Ishikawa (cell line): ENCODE results near the gene LRRC10B.

Experiments used
- EGR1 ChIP-seq: IDR thresholded peaks from 2 replicates; pipeline ENCODE4 v1.6.1; 2012
- EP300 ChIP-seq: IDR thresholded peaks from 2 replicates; pipeline ENCODE4 v1.6.1; 2012; ENCODE audit warnings: borderline replicate concordance
- MAX ChIP-seq: IDR thresholded peaks from 2 replicates; pipeline ENCODE4 v1.6.1; 2012
- REST ChIP-seq: IDR thresholded peaks from 2 replicates; pipeline ENCODE4 v1.6.1; 2012; ENCODE audit warnings: low read depth, mild to moderate bottlenecking
- TCF12 ChIP-seq: IDR thresholded peaks from 2 replicates; pipeline ENCODE4 v1.6.1; 2012; ENCODE audit warnings: low read depth

GRCh38 chr11:61549177-61549576 is 40.6 kb downstream of the LRRC10B start:
- TF ChIP-seq TCF12, result no peak
- TF ChIP-seq EGR1, result no peak
- TF ChIP-seq MAX, result no peak
- no peak for TF ChIP-seq EP300
- no peak for TF ChIP-seq REST
